Uterus (tissue), 2 donors: ENCODE data around the gene DSE.

ENCODE experiments used
- POLR2A ChIP-seq, 2 donors: fragments of 450-650 bp; IDR thresholded peaks; one replicate each; pipeline ENCODE4 v1.6.1; 2016; ENCODE audit warnings: antibody characterized with exemption in 2 of 2, mild to moderate bottlenecking in 1 of 2, moderate library complexity in 1 of 2
- TF ChIP-seq, protein P1 (sequence below), 4 experiments: fragments of 200-600 bp in 2 of 4; fragments of 450-650 bp in 2 of 4; sonication (generic) in 2 of 4; IDR thresholded peaks; one replicate each; pipeline ENCODE4 v1.5.1; 2016 to 2019; ENCODE audit warnings: antibody characterized with exemption in 4 of 4, mild to moderate bottlenecking in 2 of 4, moderate library complexity in 1 of 4

DNA sequence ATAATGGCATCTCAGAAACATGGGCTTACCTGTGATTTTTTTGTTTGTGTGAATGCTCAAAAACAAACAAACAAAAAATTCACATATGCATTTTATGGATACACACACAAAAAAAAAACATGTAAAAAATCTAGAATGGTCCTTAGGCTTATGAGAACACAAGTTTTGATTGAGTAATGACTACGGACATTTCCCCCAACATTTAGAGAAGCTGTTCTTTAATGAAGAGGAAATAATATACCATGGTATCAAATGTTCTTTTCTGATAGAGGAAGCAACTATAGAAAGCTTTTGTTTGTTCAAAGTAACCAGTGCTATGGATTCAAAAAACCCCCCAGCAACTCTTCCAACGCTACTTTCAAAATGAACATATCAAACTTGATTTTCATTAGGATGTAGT, 81.8 kb downstream of the DSE start:
- TF ChIP-seq, protein P1, sequence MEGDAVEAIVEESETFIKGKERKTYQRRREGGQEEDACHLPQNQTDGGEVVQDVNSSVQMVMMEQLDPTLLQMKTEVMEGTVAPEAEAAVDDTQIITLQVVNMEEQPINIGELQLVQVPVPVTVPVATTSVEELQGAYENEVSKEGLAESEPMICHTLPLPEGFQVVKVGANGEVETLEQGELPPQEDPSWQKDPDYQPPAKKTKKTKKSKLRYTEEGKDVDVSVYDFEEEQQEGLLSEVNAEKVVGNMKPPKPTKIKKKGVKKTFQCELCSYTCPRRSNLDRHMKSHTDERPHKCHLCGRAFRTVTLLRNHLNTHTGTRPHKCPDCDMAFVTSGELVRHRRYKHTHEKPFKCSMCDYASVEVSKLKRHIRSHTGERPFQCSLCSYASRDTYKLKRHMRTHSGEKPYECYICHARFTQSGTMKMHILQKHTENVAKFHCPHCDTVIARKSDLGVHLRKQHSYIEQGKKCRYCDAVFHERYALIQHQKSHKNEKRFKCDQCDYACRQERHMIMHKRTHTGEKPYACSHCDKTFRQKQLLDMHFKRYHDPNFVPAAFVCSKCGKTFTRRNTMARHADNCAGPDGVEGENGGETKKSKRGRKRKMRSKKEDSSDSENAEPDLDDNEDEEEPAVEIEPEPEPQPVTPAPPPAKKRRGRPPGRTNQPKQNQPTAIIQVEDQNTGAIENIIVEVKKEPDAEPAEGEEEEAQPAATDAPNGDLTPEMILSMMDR (IDR thresholded peaks at IDR 0.05) = no peak
- TF ChIP-seq POLR2A (IDR thresholded peaks at IDR 0.05) = no peak
